Hepatocyte (in vitro differentiated cells): ENCODE results near the gene PIGC. TPM values are rescaled to one million over a fixed set of nuclear protein-coding genes. Genes with fewer than 3 reads are reported as not detected.
"Not testable (repeated sequence)": the region's sequence is repeated elsewhere in the genome, so short reads cannot be mapped to it uniquely, and the experiment has no call there.

ENCODE experiments used
- DNase-seq: peaks from one replicate; pipeline ENCODE4 v3.0.0-alpha.2; 2016; ENCODE audit warnings: low spot score
- H2AFZ ChIP-seq: fragments of 200-600 bp; sonication (generic); 2 replicates; pipeline ENCODE4 v1.6.0; 2016; ENCODE audit warnings: antibody characterized with exemption, mild to moderate bottlenecking
- H3K27ac ChIP-seq: fragments of 200-600 bp; sonication (generic); 2 replicates; pipeline ENCODE4 v1.5.1; 2016; ENCODE audit warnings: mild to moderate bottlenecking
- H3K27me3 ChIP-seq: fragments of 200-600 bp; sonication (generic); 2 replicates; pipeline ENCODE4 v1.6.1; 2016
- H3K36me3 ChIP-seq: fragments of 200-600 bp; sonication (generic); replicated peaks from 2 replicates; pipeline ENCODE4 v1.5.1; 2016; ENCODE audit warnings: low read depth; ENCODE audit not compliant: insufficient read depth
- H3K4me1 ChIP-seq: fragments of 200-600 bp; sonication (generic); 2 replicates; pipeline ENCODE4 v1.5.1; 2016; ENCODE audit warnings: mild to moderate bottlenecking, moderate library complexity; ENCODE audit not compliant: insufficient read depth
- H3K4me2 ChIP-seq: fragments of 200-600 bp; sonication (generic); 2 replicates; pipeline ENCODE4 v1.6.0; 2016
- H3K4me3 ChIP-seq: fragments of 200-600 bp; sonication (generic); 2 replicates; pipeline ENCODE4 v1.5.1; 2016; ENCODE audit warnings: mild to moderate bottlenecking
- H3K79me2 ChIP-seq: fragments of 200-600 bp; sonication (generic); 2 replicates; pipeline ENCODE4 v1.6.0; 2017; ENCODE audit warnings: mild to moderate bottlenecking
- H3K9me2 ChIP-seq: fragments of 200-600 bp; sonication (generic); replicated peaks from 2 replicates; pipeline ENCODE4 v1.6.0; 2017; ENCODE audit warnings: mild to moderate bottlenecking; ENCODE audit not compliant: insufficient read depth
- H3K9me3 ChIP-seq: fragments of 200-600 bp; sonication (generic); 2 replicates; pipeline ENCODE4 v1.5.1; 2016; ENCODE audit warnings: low read depth, mild to moderate bottlenecking
- H4K20me1 ChIP-seq: fragments of 200-600 bp; sonication (generic); 2 replicates; pipeline ENCODE4 v1.6.0; 2016; ENCODE audit warnings: mild to moderate bottlenecking; ENCODE audit not compliant: insufficient read depth, poor library complexity, severe bottlenecking
- EZH2 ChIP-seq: fragments of 200-600 bp; sonication (generic); IDR thresholded peaks from 2 replicates; pipeline ENCODE4 v1.6.1; 2016; ENCODE audit warnings: antibody characterized with exemption, mild to moderate bottlenecking, borderline replicate concordance
- EZH2phosphoT487 ChIP-seq: fragments of 200-600 bp; sonication (generic); IDR thresholded peaks from one replicate; pipeline ENCODE4 v1.6.1; 2018; ENCODE audit warnings: antibody characterized with exemption, mild to moderate bottlenecking, low read depth, moderate library complexity; ENCODE audit not compliant: unreplicated experiment, severe bottlenecking
- WGBS: methylation state at CpG from one replicate; pipeline ENCODE4 v1.1.6; 2016; ENCODE audit warnings: low lambda C conversion rate; ENCODE audit errors: missing lambda C conversion rate; 5-methylcytosine and 5-hydroxymethylcytosine counted together
- polyA plus RNA-seq: library from polyadenylated mRNA; unstranded; fragments of >200 nt; fragmentation: Nextera tagmentation; extraction: Ambion mirVana; gene quantifications from 2 replicates; pipeline ENCODE4 v1.2.1, GENCODE V29; 2016
- total RNA-seq: library from RNA; depleted of rRNA; stranded (reverse); fragments of >200 nt; gene quantifications from 2 replicates; pipeline ENCODE4 v1.2.3, GENCODE V29; 2014
- TF ChIP-seq, protein P1 (sequence below): fragments of 200-600 bp; sonication (generic); IDR thresholded peaks from 2 replicates; pipeline ENCODE4 v1.5.1; 2016; ENCODE audit warnings: antibody characterized with exemption, mild to moderate bottlenecking; ENCODE audit not compliant: poor library complexity

PIGC gene
- total and polyA plus RNA-seq, 2 experiments from 2014 or later, result 42.0 to 47.0 TPM

DNA sequence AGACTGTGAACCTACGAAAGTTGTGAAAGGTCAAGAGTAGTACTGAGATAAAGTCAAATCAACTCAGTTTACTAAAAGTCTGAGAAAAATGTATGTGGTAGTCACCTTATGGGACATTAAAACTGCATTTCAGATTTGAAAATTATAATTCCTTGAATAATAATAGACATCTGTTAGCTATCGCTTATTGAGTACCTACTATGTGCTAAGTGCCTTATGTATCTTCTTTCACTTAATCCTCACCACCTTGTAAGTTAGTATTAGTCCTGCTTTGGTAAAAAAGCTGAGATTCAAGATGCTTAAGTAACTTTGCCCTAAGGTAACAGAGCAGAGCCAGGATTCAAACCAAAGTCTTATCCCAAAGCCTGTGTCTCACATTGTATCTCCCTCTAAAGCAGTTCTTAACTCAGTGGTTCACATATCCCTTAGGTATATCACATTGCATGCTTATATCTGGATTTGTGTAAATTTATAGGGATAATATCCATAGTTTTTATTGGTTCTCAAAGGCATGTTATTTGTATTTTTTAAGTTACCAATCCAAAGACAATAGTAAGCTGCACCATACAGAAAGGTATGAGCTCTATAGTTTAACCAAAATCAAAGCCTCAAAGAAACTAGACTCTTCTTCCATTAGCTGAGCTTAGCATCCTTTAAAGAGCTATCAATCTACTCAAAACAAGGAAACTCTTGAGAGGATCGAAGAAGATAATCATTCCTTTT lies 865 bp downstream of the PIGC start:
- Histone ChIP-seq H3K27ac (no peak overlapping the region), H2AFZ (peak overlapping the region; percentile 95)

DNA sequence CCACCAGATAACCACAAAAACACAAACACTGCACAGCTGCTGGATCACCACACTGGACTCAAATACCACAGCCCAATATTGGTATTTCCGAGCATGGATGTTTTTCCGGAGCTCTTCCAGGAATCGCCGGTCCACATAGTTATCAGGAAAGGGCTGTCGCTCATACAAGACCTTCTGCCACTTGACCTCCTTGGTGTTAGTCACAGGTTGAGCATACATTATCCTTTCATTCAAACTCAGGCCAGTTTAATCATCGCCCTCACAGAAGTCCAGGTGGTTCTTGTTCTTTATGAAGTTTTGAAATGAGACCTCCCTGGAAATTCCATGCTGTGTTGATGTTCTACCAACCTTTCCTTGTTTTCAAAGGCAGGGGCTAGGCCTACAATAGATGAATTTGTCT lies 1.5 kb downstream of the PIGC start:
- Histone ChIP-seq H3K9me2 (no peaks in the 10 kb centered on the region), H3K9me3 (no peaks in the 10 kb centered on the region), H3K4me2 (peak overlapping the region; percentile 86), H3K36me3 (no peaks in the 10 kb centered on the region), H2AFZ (no peak overlapping the region), H3K79me2 (peaks cover 51% of the 10 kb centered on the region), H4K20me1 (no peaks in the 10 kb centered on the region), H3K4me3 (no peak overlapping the region), H3K27me3 (no peaks in the 10 kb centered on the region), H3K27ac (no peak overlapping the region), H3K4me1 (peaks cover 7% of the 10 kb centered on the region)
- TF ChIP-seq EZH2phosphoT487 (no peak), EZH2 (no peak)
- TF ChIP-seq, protein P1, sequence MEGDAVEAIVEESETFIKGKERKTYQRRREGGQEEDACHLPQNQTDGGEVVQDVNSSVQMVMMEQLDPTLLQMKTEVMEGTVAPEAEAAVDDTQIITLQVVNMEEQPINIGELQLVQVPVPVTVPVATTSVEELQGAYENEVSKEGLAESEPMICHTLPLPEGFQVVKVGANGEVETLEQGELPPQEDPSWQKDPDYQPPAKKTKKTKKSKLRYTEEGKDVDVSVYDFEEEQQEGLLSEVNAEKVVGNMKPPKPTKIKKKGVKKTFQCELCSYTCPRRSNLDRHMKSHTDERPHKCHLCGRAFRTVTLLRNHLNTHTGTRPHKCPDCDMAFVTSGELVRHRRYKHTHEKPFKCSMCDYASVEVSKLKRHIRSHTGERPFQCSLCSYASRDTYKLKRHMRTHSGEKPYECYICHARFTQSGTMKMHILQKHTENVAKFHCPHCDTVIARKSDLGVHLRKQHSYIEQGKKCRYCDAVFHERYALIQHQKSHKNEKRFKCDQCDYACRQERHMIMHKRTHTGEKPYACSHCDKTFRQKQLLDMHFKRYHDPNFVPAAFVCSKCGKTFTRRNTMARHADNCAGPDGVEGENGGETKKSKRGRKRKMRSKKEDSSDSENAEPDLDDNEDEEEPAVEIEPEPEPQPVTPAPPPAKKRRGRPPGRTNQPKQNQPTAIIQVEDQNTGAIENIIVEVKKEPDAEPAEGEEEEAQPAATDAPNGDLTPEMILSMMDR, result no peak
- DNase-seq, result no peak
- WGBS, result 90% methylated on average over 6 of the region's 6 CpGs

More for the DNA sequence above, 865 bp downstream of the PIGC start:
- H3K36me3 ChIP-seq, result no peaks in the 10 kb centered on the region
- H3K4me3 ChIP-seq, result peak overlapping the region; percentile 92
- peak overlapping the region; percentile 86 for H3K4me2 ChIP-seq
- H3K27me3 ChIP-seq, result no peaks in the 10 kb centered on the region
- WGBS, result 81% methylated on average over 3 of the region's 3 CpGs
- H3K4me1 ChIP-seq, result peaks cover 7% of the 10 kb centered on the region
- H3K9me2 ChIP-seq, result no peaks in the 10 kb centered on the region
- TF ChIP-seq, protein P1, result no peak
- TF ChIP-seq EZH2phosphoT487 (no peak), EZH2 (no peak)
- H3K9me3 ChIP-seq, result no peaks in the 10 kb centered on the region
- no peaks in the 10 kb centered on the region for H4K20me1 ChIP-seq
- H3K79me2 ChIP-seq, result peaks cover 48% of the 10 kb centered on the region
- no peak for DNase-seq

DNA sequence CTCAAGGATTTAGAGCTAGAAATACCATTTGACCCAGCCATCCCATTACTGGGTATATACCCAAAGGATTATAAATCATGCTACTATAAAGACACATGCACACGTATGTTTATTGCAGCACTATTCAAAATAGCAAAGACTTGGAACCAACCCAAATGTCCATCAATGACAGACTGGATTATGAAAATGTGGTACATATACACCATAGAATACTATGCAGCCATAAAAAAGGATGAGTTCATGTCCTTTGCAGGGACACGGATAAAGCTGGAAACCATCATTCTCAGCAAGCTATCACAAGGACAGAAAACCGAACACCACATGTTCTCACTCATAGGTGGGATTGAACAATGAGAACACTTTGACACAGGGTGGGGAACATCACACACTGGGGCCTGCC lies 6.7 kb downstream of the PIGC start:
- H4K20me1 ChIP-seq, H3K27ac ChIP-seq, H3K4me1 ChIP-seq, H3K27me3 ChIP-seq, H3K9me2 ChIP-seq, H3K4me3 ChIP-seq, H3K4me2 ChIP-seq, H3K9me3 ChIP-seq, H2AFZ ChIP-seq, H3K36me3 ChIP-seq, DNase-seq: not testable (repeated sequence)
- H3K79me2 ChIP-seq, result peaks cover 48% of the 10 kb centered on the region
- over 99% methylated on average over 3 of the region's 3 CpGs for WGBS

DNA sequence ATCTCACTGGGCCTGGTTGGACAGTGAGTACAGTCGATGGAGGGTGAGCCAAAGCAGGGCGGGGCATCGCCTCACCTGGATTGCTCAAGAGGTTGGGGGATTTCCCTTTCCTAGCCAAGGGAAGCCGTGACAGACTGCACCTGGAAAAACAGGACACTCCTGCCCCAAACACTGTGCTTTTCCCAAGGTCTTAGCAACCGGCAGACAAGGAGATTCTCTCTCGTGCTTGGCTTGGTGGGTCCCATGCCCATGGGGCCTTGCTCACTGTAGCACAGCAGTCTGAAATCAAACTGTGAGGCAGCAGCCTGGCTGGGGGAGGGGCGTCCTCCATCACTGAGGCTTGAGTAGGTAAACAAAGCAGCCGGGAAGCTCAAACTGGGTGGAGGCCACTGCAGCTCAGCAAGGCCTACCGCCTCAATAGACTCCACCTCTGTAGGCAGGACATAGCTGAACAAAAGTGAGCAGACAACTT lies 12.1 kb downstream of the PIGC start:
- H3K4me2 ChIP-seq, result peak overlapping the region; percentile 77
- H3K27ac ChIP-seq, result peak overlapping the region; percentile 90
- 48% methylated on average over 9 of the region's 9 CpGs for WGBS
- H4K20me1 ChIP-seq, result no peaks in the 10 kb centered on the region
- no peaks in the 10 kb centered on the region for H3K36me3 ChIP-seq
- peak; percentile 68 for DNase-seq
- no peaks in the 10 kb centered on the region for H3K9me3 ChIP-seq
- H3K27me3 ChIP-seq, result no peaks in the 10 kb centered on the region
- TF ChIP-seq EZH2phosphoT487, result no peak
- TF ChIP-seq, protein P1, result no peak
- no peak for TF ChIP-seq EZH2
- H3K4me1 ChIP-seq, result peaks cover 14% of the 10 kb centered on the region
- peak overlapping the region; percentile 25 for H2AFZ ChIP-seq
- peaks cover 13% of the 10 kb centered on the region for H3K79me2 ChIP-seq
- H3K9me2 ChIP-seq, result no peaks in the 10 kb centered on the region
- no peak overlapping the region for H3K4me3 ChIP-seq
